GM19025 (cell line): Measurements from ENCODE around the gene NRBF2.
A peak's percentile ranks its signal among the peaks of the same experiment; 100 is the strongest.

Experiments
- ATAC-seq: cut with Tn5 transposase; IDR thresholded peaks from one replicate; pipeline ENCODE4 v1.9.1; 2021; ENCODE audit warnings: mild to moderate bottlenecking, low read depth, moderate library complexity; ENCODE audit not compliant: unreplicated experiment

The NRBF2 gene

DNA sequence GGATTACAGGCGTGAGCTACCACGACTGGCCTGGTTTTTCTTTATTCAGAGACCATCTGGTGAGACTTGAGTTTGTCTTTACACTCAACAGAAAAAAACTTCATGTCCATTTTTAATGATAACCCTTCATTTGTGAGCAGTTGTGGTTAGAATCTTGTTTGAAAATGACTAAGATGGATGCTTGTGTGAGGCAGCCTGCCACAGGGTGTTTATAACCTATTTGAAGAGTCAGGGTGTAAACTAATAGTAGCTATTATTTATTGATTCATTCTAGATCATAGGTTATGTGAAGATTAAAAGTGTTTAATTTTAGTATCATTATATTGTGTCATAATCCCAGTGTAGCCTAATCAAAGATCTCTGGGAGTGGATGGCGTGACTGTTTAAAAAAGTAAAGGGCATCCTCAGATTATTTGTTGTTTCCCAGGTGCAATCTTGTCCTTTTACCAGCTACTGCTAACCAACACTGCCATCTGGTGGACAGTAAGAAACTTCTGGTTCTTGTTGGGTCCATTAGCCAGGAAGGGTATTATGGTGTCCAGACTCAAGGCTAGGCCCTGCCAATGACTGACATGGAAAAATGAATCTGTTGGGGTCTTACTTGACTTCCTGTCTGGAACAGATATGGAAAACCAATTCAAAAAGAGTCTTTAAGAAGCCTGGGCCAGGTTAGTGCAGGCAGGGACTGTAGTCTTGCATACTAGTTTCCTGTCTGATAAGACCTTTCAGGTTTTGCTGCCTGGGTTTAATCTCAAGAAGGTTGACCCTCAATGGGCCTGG is 24.9 kb downstream of the NRBF2 start:
- ATAC-seq: peak; percentile 73

DNA sequence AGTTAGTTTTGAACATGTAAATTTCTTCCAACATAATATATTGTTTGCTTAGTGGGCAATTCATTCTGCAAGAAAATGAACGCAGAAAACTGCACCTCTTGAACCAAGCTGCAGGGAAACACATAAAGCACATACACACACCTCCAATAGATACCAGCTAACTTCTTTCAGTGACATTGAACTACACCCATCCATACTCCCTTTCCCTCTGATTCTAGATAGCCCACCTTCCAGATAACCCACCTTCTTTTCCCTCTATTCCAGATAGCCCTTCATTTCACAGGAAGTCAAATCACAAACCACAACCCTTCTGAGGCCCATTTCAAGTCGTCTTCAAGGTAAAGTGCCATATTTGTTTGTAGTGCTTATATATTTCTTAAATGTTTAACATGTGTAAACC is 28.5 kb downstream of the NRBF2 start:
- no peak for ATAC-seq

DNA sequence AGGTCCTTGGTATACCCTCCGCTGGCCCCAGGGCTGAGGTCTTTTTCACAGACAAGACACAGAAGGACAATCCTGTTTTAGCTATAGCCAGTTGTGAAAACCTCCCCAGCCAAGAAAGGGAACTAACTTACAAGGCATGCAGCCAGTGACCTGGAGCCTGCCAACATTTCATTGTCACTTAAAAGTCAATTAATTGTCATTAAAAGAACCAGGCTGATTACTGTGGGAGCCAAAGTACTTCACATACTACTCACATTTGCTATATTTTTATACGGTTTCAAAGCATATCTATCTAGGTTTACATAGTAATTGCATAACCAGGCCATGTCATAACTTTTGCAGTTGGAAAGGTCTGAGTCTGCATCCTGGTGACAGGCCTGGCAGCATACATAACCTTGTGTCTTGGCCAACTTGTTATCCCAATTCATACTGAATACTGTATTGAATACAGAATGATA is 31.1 kb downstream of the NRBF2 start:
- no peak for ATAC-seq

DNA sequence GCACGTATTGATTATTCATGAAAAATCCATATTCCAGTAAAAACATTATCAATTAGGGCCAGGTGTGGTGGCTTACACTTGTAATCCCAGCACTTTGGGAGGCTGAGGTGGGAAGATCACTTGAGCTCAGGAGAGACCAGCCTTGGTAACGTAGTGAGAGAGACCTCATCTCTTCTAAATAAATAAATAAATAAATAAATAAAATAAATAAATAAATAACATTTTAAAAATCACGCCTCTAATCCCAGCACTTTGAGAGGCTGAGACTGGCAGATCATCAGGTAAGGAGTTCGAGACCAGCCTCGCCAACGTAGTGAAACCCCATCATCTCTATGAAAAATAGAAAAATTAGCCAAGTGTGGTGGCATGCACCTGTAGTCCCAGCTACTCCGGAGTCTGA is 32.1 kb downstream of the NRBF2 start:
- no peak for ATAC-seq

DNA sequence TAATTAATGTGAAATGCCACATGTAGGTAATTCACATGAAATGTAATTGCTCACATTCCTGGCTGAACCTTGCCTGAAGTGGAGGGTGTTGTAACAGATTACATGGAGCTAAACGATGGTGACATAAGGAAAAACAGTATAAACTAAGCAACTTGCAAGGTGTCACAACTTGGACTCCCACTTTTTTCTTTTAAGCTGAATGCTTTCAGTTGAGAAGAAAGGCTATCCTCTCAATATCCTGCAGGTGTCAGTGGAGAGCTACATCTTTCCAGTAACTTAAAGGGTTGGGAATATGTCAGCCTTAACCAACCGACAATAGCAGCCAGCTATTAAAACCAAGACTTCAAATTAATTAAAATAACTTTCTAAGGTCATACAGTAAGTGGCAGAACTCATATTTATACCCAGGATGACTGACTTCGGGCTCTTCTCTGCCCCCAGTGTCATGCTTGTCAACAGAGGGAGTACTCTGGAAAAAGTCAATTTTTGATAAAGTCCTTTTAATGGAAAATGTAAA is 33.7 kb downstream of the NRBF2 start:
- no peak for ATAC-seq

DNA sequence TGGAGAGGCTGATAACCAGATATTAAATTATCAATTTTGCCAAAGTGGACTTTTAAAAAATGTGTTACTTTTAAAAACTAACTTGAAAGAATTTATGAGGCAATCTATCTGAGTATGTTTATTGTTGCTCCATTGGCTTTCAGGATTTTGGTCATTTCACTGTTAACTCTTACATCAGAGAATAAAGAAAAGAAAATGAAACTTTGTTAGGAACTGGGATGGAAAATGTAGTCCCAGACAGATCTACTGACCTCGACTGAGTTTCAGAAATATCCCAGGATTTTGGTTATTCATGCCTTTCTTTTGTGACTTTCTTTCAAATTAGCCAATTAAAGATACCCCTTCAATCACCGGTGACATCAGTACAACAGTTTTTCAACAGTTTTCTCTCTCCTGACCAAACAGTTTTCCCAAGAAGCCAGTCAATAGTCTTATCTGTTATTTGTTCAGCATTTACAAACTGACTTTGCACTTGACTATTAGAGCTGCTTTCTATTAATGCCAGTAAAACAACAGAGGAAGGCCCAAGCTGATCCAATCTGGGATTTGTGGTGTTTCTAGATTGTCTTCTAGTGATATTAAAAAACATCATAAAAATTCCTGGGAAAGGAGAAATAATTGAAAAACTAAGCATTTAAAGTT is 35.8 kb downstream of the NRBF2 start:
- ATAC-seq: no peak

DNA sequence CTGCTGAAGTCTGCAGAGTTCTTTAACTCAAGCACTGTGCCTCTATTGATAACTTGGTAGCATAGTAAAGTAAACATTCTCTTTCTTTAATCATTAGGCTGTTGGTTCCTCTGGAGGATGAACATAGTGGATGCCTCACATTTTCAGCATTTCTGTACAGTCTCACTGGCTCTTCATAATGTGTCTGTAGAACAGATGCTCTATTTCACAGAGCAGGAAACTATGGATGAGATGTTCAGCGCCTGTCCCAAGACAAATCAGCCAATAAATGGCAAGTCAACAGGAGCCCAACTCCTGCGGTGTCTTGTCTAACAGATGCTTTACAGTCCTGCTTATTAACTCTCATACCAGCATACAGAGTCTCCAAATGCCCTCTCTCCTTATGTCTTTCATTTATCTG is 36.5 kb downstream of the NRBF2 start:
- no peak for ATAC-seq

DNA sequence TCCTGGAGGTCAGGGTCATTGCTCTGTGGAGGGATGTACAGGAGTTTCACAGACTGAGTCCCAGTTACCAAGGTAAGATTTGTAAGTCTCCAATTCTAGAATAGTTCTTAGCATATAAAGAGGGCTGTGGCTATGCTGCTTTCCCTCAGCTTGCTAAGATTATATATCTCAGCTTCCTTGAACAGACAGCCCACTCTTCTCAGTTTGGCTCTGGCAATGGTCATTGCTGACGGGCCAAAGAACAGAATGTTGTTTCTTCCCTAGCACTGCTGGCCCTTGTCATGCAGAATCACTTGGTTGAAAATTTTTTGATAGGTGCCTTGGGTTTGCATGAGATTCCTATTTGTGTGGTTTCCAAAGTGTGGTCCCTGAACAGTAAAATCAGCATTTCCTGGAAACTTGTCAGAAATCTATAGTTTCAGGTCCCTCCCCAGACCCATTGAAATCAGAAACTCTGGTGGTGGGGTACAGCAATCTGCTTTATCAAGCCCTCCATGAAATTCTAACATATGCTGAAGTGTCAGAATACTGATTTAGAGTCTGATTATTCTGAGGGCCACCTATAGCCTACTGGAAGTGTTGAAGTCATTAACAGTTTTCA is 38.2 kb downstream of the NRBF2 start:
- no peak for ATAC-seq

DNA sequence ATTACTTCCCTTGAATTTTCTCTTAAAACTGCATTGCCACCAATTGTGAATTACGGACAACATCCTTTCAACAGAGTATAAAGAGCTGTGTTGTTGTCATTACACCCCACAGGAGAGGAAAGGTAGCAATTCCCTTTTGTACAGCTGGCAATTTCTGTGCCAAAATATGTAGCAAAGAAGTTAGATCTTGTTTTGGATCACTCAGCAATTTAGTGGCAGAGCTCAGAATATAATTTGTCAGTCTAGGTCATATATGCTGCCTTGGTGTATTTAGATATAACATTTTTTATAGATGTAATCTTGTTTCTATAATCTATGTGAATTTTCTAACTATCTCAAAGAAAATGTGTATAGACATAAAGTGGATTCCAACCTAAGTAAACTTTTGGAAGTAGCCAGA is 38.8 kb downstream of the NRBF2 start:
- no peak for ATAC-seq

DNA sequence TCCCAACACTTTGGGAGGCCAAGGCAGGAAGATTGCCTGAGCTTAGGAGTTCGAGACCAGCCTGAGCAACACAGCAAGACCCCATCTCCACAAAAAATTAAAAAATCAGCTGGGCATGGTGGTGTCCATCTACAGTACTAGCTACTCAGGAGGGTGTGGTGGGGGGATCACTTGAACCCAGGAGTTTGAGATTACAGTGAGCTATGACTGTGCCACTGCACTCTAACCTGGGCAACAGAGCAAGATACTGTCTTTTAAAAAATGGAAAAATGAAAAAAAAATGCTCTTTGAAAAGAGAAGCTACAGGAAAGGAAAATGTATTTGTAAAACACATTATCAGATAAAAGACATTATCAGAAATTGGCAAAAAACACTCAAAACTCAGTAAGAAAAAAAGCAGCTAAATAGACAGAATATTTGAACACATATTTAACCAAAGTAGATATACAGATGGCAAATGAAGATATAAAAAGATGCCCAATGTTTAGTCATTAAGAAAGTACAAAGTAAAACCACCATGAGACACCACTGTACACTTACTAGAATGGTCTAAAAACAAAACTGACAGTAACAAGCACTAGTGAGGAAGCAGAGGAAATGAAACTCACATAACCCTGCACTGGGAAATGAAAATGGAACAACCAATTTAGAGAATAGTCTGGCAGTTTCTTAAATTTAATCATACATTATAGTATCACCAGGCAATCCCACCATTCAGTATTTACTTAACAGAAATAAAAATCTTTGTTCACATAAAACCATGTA is 40.5 kb downstream of the NRBF2 start:
- peak; percentile 99 for ATAC-seq

DNA sequence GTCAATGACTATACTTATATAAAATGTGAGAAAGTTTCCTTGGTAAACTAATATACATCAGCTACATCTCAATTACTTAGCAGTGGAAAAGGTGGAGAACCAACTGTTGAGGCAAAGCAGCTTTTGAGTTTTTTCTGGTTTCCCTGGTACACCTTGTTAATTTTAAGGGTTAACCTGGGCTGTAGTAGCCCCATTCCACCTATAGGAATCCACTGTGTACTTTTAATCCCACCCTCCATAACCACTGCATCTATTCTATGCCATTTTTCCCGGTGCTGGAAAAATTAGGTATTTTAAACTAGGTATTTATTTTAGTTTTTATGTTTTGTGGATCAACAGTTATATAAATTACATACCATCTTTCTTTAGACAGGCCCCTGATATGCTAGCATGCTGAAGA is 42.4 kb downstream of the NRBF2 start:
- ATAC-seq: no peak

DNA sequence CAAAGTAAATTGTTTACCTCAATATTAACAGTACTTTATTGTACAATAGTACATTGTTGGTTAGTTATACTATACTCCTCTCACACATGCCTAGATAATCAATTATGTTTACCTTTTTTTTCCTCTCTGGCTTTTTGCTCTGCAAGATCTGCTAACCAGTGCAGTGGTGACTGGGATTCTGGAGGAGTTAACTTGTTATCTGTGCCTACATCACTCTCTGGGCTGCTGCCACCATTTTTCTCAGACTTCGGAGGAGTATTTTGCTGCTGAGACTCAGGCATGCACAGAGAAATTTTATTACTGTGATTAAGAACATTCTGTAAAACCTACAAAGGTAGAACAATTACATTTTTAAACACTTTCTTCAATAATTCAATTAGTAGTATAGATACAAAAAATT is 59.7 kb downstream of the NRBF2 start:
- no peak for ATAC-seq

DNA sequence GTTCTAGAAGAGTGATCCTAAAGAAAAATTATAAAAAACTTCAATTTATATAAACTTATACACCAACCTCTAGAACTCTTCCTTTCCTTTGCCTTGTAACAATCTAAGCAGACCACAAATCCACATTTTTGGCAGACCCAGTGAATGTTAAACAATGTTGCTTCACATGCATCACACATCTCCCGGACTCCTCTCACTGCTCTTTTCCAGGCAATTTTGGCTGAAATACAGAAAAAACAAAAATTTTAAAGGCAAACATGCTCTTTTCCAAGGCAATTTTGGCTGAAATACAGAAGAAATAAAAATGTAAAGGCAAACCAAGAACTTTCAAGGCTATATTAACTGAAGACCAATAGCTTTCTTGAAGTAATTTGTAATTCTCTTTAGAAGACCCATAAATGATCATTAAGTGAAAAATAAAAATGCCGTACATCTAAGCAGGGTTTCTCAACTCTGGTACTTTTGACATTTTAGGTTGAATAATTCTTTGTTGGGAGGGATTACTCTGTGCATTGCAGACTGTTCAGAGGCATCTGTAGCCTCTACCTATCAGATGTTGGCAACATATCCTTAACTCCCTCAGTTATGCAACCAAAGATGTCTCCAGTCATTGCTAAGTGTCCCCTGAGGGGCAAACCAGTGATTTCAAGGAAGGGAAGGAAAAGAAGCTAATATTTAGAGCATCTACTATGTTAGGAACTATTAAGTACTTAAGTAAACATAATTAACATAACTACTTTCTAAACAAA is 64.4 kb downstream of the NRBF2 start:
- ATAC-seq: no peak

DNA sequence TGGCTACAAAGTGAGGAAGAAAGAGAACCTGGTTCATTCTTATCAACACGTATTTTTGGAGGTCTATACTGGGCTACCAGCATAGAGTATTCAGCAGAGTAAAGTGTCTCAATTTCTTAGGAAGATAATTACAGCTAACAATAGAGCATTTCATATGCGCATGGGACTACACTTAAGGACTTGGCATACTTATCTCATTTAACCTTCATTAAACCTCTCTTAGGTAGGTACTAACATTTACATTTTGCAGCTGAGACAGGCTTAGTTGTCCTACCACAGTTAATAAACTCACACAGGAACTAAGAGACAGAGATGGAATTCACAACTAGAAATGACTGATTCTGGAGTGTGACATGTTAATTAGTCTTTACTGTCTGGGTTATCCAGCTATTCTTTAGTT is 66.6 kb downstream of the NRBF2 start:
- no peak for ATAC-seq

DNA sequence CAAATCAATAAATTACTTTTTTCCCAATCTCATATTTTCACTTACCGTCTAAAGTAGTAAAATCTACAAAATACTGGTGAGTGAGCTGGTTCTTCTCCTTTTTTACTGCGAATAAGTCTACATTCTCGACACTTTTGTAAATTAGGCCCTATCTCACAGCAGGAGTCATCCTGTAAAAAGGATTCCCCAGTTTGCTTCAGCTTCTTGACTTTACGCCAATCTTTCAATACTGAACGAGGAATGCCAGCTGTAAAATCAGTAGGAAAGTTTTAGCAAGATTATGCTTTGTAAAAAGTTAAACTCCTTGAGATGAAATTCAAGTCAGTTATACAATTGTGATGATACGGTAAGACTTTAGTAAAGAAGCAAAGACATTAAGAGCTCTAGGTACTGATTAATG is 67.3 kb downstream of the NRBF2 start:
- no peak for ATAC-seq

DNA sequence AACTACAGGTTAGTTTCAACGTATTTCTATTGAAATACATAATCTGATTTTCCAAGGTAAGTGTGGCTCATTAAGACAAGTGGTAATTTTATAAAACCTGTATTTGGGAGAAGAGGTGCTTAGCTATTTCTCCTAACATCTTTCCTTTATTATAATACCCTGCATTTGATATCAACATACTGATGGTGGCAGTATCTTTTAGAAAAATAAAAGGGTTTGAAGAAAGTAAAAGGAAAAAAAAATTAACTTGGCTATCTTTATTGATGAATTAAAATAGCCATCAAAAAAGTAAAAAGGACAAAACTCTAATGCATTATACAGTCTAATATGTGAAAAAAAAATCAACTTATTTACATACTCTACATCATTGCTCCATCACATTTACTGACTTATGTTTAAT is 68.0 kb downstream of the NRBF2 start:
- no peak for ATAC-seq
